Measurements from ENCODE around the gene ZNF239. TPM values are rescaled to one million over a fixed set of nuclear protein-coding genes. Genes with fewer than 3 reads are reported as not detected.
"Not testable (repeated sequence)": the region's sequence is repeated elsewhere in the genome, so short reads cannot be mapped to it uniquely, and the experiment has no call there.

The ZNF239 gene
- total RNA-seq, 1 experiment from 2014 or later = 2.5 TPM

- H3K4me1 ChIP-seq (replicated peaks) = no peaks in the 10 kb centered on the region
- DNase-seq (ENCODE audit: low read depth in 1 of 2, low spot score in 2 of 2) = no peak
- H3K9me3 ChIP-seq (replicated peaks) = no peaks in the 10 kb centered on the region
- H3K36me3 ChIP-seq = no peaks in the 10 kb centered on the region
- no peaks in the 10 kb centered on the region for H3K27me3 ChIP-seq (replicated peaks)
- H3K27ac ChIP-seq = no peak overlapping the region
- no peak overlapping the region for H3K4me3 ChIP-seq
These were observed 17.2 kb downstream of the ZNF239 start for GRCh38 chr10:43557214-43557613.

GRCh38 chr10:43543746-43544145, 30.7 kb downstream of the ZNF239 start:
- not testable (repeated sequence) for H3K27me3 ChIP-seq (replicated peaks); H3K27ac ChIP-seq; DNase-seq (ENCODE audit: low read depth in 1 of 2, low spot score in 2 of 2); H3K36me3 ChIP-seq; H3K4me1 ChIP-seq (replicated peaks); H3K9me3 ChIP-seq (replicated peaks); H3K4me3 ChIP-seq

GRCh38 chr10:43524434-43525247, 49.8 kb downstream of the ZNF239 start:
- H3K4me3 ChIP-seq = no peak overlapping the region
- no peak for DNase-seq (ENCODE audit: low read depth in 1 of 2, low spot score in 2 of 2)
- H3K9me3 ChIP-seq (replicated peaks) = peaks cover 28% of the 10 kb centered on the region
- H3K36me3 ChIP-seq = no peaks in the 10 kb centered on the region
- no peak overlapping the region for H3K27ac ChIP-seq
- no peaks in the 10 kb centered on the region for H3K27me3 ChIP-seq (replicated peaks)
- no peaks in the 10 kb centered on the region for H3K4me1 ChIP-seq (replicated peaks)

Other genes with a start within 250 kb of the ZNF239 start
- not detected in 2 replicates for gene FXYD4, start 203.0 kb downstream of the ZNF239 start, total RNA-seq (2014; rRNA removed; shearing (Covaris generic))
- gene HNRNPF, start 165.4 kb downstream of the ZNF239 start, total RNA-seq (2014; rRNA removed; shearing (Covaris generic)) = 156 and 237 TPM in 2 replicates
- 2.4 and 3.9 TPM in 2 replicates for gene ZNF487, start 137.5 kb downstream of the ZNF239 start, total RNA-seq (2014; rRNA removed; shearing (Covaris generic))
- 1.8 and 3.3 TPM in 2 replicates for gene ZNF485, start 31.8 kb upstream of the ZNF239 start, total RNA-seq (2014; rRNA removed; shearing (Covaris generic))
- 29.8 and 41.3 TPM in 2 replicates for gene ZNF32, start 74.3 kb upstream of the ZNF239 start, total RNA-seq (2014; rRNA removed; shearing (Covaris generic))

Data from SJSA1 (cell line).